Measurements from ENCODE around the gene ATP5F1E. TPM values are rescaled to one million over a fixed set of nuclear protein-coding genes. Genes with fewer than 3 reads are reported as not detected.
A peak's percentile ranks its signal among the peaks of the same experiment; 100 is the strongest.

The ATP5F1E gene
- total RNA-seq, 1 experiment from 2014 or later: 52.7 TPM

DNA sequence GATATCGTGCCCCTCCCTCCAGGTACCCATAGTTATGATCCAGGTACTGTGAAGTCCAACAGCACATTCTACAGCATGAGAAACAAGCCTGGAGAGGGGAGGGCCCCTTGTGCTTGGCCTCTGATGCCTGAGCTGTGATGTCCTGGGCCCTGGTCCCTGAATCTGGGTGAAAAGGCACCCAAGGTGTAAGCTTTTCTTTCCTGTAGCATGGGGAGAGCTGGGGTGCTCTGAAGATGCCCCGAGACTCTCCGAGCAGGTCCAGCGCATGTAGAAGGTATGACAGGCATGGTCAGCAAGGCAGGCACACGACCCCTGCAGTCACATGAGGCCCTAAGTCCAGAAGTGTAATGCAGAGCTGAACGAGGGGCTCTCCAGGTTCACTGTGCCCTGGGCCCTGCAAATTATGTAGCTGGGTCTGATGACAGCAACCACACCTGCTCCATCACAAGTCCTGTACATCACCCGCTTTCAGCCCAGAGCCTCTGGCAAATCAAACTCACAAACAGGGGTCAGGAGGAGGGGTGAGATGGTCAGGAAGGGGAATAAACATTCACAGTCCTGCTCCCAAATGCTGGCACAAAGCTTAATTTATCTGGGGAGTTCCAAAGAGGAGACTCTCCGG, 23.3 kb downstream of the ATP5F1E start:
- H3K79me2 ChIP-seq (ENCODE audit: insufficient read depth, low read length): no peaks in the 10 kb centered on the region
- H3K56ac ChIP-seq (ENCODE audit: insufficient read length, low read depth, low read length): no peak overlapping the region
- no peaks in the 10 kb centered on the region for H4K20me1 ChIP-seq (ENCODE audit: control insufficient read depth, insufficient read depth, insufficient read length)
- WGBS (ENCODE audit: extremely low coverage, insufficient read length, low lambda C conversion rate): no CpG with 5 or more reads among the region's 8 CpGs
- Mint-ChIP-seq H3K9me3 (no peaks in the 10 kb centered on the region), H3K27me3 (ENCODE audit: low read depth) (peaks cover 43% of the 10 kb centered on the region), H3K4me1 (peaks cover 25 to 28% of the 10 kb centered on the region in 2 experiments), H3K4me3 (no peak overlapping the region), H3K36me3 (ENCODE audit: insufficient read depth in 1 of 3, low read depth in 3 of 3) (peaks cover 0 to 5% (median 5%) of the 10 kb centered on the region in 3 experiments; a peak in 4 of 7 replicates), H3K27ac (no peak overlapping the region)
- no peak overlapping the region for H2BK5ac ChIP-seq (ENCODE audit: insufficient read length, low read length)
- H2BK120ac ChIP-seq (ENCODE audit: low read depth, low read length, poor library complexity, severe bottlenecking): no peak overlapping the region
- TF ChIP-seq, protein P1, sequence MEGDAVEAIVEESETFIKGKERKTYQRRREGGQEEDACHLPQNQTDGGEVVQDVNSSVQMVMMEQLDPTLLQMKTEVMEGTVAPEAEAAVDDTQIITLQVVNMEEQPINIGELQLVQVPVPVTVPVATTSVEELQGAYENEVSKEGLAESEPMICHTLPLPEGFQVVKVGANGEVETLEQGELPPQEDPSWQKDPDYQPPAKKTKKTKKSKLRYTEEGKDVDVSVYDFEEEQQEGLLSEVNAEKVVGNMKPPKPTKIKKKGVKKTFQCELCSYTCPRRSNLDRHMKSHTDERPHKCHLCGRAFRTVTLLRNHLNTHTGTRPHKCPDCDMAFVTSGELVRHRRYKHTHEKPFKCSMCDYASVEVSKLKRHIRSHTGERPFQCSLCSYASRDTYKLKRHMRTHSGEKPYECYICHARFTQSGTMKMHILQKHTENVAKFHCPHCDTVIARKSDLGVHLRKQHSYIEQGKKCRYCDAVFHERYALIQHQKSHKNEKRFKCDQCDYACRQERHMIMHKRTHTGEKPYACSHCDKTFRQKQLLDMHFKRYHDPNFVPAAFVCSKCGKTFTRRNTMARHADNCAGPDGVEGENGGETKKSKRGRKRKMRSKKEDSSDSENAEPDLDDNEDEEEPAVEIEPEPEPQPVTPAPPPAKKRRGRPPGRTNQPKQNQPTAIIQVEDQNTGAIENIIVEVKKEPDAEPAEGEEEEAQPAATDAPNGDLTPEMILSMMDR (conservative IDR thresholded peaks at IDR 0.05): no peak
- peaks cover 7% of the 10 kb centered on the region; the same call in 1 of the 2 replicates for H3K4me1 ChIP-seq (ENCODE audit: insufficient read depth, low read length)
- no peak overlapping the region for H2BK20ac ChIP-seq (ENCODE audit: low read depth, low read length, poor library complexity, severe bottlenecking)
- H3K4ac ChIP-seq (ENCODE audit: low read depth, low read length): no peak overlapping the region
- H4K5ac ChIP-seq (ENCODE audit: insufficient read length, low read depth, low read length): no peak overlapping the region
- DNase-seq: peak; percentile 13
- peaks cover 3% of the 10 kb centered on the region for H3K23me2 ChIP-seq (ENCODE audit: insufficient read length, low read depth, low read length, poor library complexity, severe bottlenecking)
- no peak overlapping the region for H3T11ph ChIP-seq (ENCODE audit: low read length)
- H2AFZ ChIP-seq (ENCODE audit: low read length): no peak overlapping the region
- H3K18ac ChIP-seq (ENCODE audit: insufficient read length, low read depth, low read length): no peak overlapping the region
- H2BK12ac ChIP-seq (ENCODE audit: insufficient read length, low read depth, low read length): no peak overlapping the region
- no peaks in the 10 kb centered on the region for H3K79me1 ChIP-seq (ENCODE audit: insufficient read depth, low read depth, low read length, poor library complexity, severe bottlenecking)
- H4K91ac ChIP-seq (ENCODE audit: insufficient read length, low read depth, low read length): no peak overlapping the region
- H3K14ac ChIP-seq (ENCODE audit: insufficient read depth, low read length): no peak overlapping the region
- H3K27ac ChIP-seq (ENCODE audit: insufficient read length, low read depth, low read length): no peak overlapping the region
- no peaks in the 10 kb centered on the region for H3K9me3 ChIP-seq (ENCODE audit: control insufficient read depth, low read depth, low read length)
- H2AK5ac ChIP-seq (ENCODE audit: insufficient read length, low read length): no peak overlapping the region
- H3K27me3 ChIP-seq (ENCODE audit: insufficient read depth, low read length): no peaks in the 10 kb centered on the region
- no peak overlapping the region for H3K9ac ChIP-seq (ENCODE audit: extremely low read depth, insufficient read length, low read length)
- H4K8ac ChIP-seq (replicated peaks; ENCODE audit: insufficient read length, low read depth, low read length): no peak overlapping the region
- no peak overlapping the region for H3K4me2 ChIP-seq (ENCODE audit: insufficient read depth, insufficient read length, low read length)
- H2BK15ac ChIP-seq (ENCODE audit: low read depth, low read length): no peak overlapping the region
- no peak overlapping the region for H3K23ac ChIP-seq (ENCODE audit: insufficient read length, low read depth, low read length)
